ENCODE data around the gene MYMX. TPM values are rescaled to one million over a fixed set of nuclear protein-coding genes. Genes with fewer than 3 reads are reported as not detected.
A peak's percentile ranks its signal among the peaks of the same experiment; 100 is the strongest.

The MYMX gene
- total and polyA plus RNA-seq, 2 of the 13 experiments (the other 11 are each of a cell fraction or from before 2014, with no cell fraction given): not detected

GRCh38 chr6:44247338-44248302 is 30.9 kb downstream of the MYMX start (continued):
- TF ChIP-seq ZFY (CRISPR knock-in tag; IDR thresholded peaks at IDR 0.05) (peak; percentile 44; the same call in 1 of the 2 replicates), PAF1 (CRISPR knock-in tag; IDR thresholded peaks at IDR 0.05) (peak; percentile 70; the same call in 1 of the 2 replicates), STAG1 (CRISPR knock-in tag; IDR thresholded peaks at IDR 0.05) (no peak), ZNF326 (CRISPR knock-in tag; IDR thresholded peaks at IDR 0.05; ENCODE audit: borderline replicate concordance) (no peak), ZNF318 (CRISPR knock-in tag; IDR thresholded peaks at IDR 0.05) (no peak), YEATS2 (CRISPR knock-in tag; IDR thresholded peaks at IDR 0.05; ENCODE audit: borderline replicate concordance) (peak; percentile 92), SIX1 (CRISPR knock-in tag; IDR thresholded peaks at IDR 0.05; ENCODE audit: borderline replicate concordance) (no peak), ZGPAT (CRISPR knock-in tag; IDR thresholded peaks at IDR 0.05) (peak; percentile 45; the same call in 1 of the 2 replicates), ZNF839 (CRISPR knock-in tag; IDR thresholded peaks at IDR 0.05; ENCODE audit: borderline replicate concordance) (no peak), ZC3H4 (CRISPR knock-in tag; IDR thresholded peaks at IDR 0.05; ENCODE audit: borderline replicate concordance) (no peak; the same call in 1 of the 2 replicates), DNMT3B (CRISPR knock-in tag; conservative IDR thresholded peaks at IDR 0.05) (no peak), SP2 (CRISPR knock-in tag; IDR thresholded peaks at IDR 0.05) (no peak), ZNF883 (CRISPR knock-in tag; IDR thresholded peaks at IDR 0.05; ENCODE audit: not compliant biosample characterization) (no peak), ZNF558 (CRISPR knock-in tag; IDR thresholded peaks at IDR 0.05; ENCODE audit: borderline replicate concordance) (no peak; the same call in 1 of the 2 replicates), PCBP2 (optimal IDR thresholded peaks at IDR 0.05; ENCODE audit: low read depth, low read length, poor library complexity, severe bottlenecking) (peak; percentile 26)
- TF ChIP-seq, protein P1, sequence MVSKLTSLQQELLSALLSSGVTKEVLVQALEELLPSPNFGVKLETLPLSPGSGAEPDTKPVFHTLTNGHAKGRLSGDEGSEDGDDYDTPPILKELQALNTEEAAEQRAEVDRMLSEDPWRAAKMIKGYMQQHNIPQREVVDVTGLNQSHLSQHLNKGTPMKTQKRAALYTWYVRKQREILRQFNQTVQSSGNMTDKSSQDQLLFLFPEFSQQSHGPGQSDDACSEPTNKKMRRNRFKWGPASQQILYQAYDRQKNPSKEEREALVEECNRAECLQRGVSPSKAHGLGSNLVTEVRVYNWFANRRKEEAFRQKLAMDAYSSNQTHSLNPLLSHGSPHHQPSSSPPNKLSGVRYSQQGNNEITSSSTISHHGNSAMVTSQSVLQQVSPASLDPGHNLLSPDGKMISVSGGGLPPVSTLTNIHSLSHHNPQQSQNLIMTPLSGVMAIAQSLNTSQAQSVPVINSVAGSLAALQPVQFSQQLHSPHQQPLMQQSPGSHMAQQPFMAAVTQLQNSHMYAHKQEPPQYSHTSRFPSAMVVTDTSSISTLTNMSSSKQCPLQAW (CRISPR knock-in tag; IDR thresholded peaks at IDR 0.05): no peak
- TF ChIP-seq, protein P2, sequence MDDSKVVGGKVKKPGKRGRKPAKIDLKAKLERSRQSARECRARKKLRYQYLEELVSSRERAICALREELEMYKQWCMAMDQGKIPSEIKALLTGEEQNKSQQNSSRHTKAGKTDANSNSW (CRISPR knock-in tag; IDR thresholded peaks at IDR 0.05; ENCODE audit: borderline replicate concordance): no peak
